ENCODE results near the gene DST.

DST gene

DNA sequence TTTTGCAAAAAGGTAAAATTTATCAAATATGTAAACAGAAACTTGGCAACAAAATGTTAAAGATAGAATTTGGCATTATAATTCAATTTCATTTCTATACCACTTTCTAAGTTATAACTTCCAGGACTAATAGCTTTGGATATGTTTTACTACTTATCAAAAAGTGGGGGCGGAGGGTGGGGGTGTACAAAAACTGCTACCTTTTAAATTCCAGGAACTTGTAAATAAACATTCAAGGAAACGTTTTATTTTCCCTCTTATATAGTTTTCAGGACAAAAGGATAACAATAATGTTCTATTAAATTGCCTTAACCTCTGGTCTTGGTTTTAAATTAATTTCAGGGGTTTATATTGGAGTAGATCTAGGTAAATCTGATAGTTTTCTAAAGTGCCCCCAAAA, 103.8 kb downstream of the DST start:
- no peak for DNase-seq (ENCODE audit: low read depth, low spot score)

DNA sequence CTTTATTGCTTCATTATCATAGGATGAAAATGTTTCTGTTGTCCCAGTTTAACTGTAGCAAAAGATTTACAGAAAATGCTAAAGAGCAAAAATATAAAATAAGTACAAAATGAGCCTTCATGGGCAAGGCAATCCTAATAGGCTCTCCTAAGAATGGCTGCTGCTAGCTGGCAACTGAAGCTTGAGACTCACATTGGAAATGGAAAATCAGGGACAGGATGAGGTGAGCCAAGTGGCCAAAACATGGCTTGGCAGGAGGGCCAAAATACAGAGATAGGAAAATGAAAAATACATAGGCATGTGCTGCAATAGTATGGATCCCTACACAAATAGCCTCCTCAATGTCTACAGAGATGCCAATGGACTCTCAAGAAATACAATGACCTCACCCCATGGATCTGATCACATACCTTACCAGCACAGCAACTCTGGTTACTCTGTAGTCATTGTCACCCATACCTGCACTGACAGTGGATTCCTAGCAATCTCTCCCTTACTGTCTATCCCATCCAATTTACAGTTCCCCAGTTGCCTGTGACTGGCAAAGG, 105.4 kb downstream of the DST start:
- no peak for DNase-seq (ENCODE audit: low read depth, low spot score)

DNA sequence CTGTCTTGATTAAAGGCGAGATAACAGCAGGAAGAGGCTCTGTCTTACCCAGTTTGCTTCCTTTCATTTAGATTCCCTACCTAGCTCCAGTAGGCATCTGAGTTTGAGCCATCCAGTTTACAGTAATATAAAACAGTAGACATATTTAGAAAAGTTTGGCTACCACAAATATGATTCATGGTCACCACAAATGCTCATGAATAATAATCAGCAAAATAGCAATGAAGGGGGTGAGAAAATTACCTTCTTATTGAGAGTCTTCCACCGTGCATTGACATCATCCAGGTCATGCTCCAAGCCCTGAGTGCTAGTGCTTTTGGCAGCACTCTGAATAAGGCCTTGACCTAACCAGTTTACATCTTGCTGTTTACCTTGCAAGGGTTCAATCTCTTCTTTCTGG, 106.2 kb downstream of the DST start:
- no peak for DNase-seq (ENCODE audit: low read depth, low spot score)

DNA sequence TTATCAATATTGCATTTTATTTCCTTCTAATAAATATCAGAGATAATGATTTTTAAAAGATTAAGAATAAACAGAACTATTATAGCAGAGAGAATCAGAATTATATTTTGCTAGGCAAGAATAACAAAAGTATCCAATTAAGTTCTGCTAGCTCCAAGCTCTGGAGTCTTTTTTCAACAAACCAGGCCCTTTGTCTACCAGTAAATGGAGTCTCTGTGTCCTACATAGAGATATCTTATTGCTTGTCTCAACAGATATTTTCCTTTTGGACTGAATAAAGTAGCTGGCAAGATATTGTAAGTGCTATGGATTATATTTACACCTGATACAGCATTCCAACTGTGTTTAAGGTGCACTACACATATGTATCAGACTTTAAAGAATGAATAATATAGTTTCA, 107.1 kb downstream of the DST start:
- no peak for DNase-seq (ENCODE audit: low read depth, low spot score)

DNA sequence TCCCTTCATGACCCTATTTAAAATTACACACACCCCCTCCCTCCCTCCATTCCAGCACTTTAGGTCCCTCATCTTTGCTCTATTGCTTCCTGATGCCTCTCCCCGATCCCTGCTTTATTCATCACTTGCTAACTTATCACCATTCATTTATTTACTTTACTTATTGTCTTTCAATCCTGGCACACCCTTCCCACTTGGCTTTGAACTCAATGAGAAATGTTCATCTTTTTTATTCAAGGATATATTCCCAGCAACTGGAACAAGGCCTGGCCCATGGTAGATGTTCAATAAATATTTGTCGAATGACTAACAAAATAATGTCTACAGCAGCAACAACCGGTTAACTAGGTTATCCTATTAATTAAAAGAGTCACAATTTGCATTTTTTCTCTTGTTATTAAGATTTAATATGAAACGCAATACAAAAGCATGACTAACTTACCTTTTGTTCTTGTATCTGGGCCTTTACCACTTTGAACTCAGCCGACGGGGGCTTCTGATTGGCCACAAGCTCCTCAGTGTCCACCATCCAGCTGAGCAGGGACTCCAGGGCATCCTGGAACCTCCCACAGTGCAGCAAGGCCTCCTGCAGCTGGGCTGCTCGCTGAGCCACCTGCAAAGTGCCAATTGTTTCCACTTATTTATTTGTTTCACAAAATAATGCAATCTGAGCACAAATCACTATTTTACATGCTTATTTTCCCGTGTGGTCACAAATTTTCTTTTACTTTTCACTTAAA, 107.8 kb downstream of the DST start:
- peak; percentile 56 for DNase-seq (ENCODE audit: low read depth, low spot score)

DNA sequence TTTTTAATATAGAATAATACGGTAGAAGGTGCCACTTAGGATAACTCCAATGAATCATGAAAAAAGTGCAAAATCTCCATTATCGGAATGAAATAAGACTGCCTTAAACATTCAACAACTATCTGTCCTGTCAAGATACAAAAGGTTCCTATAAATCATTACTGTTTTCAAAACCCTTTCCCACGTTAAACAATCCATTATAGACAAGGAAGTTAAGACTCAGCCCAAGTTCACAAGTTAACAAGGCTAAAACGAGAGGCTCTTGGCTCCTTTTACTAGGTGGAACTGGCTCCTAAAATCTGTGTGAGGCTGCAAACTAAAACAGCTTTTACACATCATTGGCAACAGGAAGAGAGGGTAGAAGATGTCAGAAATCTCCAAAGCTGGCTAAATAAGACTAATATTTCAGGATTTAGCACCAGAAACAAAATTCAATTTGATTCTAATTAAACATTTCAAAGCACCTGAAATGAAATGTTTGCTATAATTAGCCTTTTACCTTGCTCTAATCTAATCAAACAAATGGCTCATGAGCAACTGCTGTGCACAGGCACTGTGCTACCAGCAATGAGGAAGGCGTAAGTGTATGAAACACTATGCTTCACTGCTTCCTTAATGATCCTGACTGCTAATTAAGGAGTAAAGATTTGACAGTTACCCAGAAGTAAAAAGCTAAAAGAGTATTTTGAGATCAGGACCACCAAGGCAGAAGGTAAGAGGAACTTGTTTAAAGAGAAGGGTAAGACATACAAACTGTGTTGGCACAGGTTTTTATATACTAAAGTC, 109.7 kb downstream of the DST start:
- DNase-seq (ENCODE audit: low read depth, low spot score): no peak

DNA sequence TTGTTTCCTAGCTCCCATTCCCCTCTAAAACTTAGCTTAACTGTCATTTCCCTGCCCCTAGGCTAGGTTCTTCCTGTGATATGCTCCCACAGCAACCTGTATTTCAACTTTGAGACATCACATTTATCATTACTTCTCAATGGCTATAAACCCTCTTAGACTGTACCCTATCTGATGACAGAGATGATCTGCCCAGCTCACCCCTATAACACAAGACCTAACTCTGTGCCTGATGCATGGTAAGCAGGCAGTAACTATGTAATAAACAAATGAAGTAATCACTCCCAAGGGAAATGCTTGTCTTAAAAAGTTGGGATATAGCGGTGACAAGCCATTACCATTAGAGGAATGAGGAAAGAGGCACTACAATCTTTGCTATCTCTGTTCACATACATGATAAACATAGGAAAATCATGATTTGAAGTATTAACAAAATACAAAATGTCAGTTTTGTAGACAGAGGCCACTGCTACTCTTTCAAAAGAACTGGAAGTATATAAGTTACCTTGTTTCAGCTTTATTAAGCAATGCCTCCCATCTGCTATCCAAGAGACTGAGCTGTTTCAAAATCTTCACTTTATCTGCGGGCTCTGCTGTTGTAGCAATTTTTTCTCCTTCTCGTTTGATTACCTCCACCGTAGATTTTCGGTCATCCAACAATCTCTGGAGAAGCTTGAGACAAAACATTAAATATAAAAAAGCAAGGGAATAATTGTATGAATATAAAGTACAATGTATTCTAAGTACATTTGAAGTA, 110.7 kb downstream of the DST start:
- DNase-seq (ENCODE audit: low read depth, low spot score): no peak

DNA sequence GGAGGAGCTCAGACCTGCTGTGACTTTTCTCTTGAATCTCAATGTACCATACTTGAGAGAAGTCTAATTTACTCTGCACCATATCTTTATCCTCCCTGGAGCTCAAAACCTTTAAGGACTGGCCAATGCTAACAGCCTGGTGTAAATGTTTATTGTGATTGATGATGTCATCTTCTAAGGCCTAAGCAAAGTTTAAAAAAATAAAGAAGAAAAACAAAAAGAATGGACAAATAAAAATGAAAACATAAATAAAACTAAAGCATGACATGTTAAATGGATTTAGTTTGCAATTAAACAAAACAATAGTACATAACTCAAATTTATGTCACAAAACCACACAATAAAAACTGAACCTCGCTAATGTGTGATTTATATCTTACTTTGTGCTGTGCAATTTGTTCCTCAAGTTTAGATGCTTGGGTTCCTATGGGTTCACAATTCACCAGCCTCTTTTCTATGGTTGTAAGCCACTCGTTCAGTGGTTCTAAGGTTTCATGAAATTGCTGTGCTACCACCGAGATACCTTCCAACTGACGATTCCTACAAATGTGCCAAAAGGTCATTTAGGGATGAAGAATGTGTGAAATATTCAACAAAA, 113.0 kb downstream of the DST start:
- DNase-seq (ENCODE audit: low read depth, low spot score): no peak

DNA sequence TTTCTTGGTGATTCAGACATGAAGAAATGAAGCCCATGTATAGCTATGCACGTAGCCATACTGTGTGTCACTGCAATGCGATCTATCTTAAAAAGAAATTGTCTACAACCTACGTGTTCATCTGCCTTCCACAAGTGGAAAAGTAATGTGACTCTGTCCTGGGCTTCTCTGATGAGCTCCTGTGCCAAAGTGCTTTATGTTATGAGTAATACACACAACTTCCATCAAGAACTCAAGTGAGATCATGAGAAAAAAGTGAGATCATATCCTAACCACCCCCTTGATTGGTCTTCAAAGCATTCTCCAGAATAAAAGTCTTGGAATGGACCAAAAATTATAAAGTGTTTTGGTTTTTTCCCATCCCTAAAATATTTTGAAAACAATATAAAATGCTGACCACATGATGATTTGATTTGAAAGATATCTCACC, 114.3 kb downstream of the DST start:
- DNase-seq (ENCODE audit: low read depth, low spot score): no peak

DNA sequence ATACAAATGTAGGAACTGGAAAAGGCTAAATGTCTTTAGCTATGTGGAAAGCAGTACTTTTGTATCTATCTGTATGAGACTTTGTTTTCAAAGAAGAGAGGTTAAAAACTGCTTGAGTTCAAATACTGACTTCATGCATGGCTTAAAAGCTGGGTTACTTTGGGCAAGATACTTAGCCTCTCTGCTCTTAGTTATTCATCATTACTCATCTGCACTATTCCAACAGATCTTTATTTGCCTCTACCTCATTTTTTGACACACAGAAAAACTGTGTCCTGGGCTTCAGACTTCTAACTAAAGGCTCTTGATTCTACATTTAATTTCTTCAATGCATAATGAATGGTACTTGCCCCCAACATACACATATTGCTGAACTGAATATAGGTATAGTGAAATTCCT, 114.8 kb downstream of the DST start:
- DNase-seq (ENCODE audit: low read depth, low spot score): no peak

DNA sequence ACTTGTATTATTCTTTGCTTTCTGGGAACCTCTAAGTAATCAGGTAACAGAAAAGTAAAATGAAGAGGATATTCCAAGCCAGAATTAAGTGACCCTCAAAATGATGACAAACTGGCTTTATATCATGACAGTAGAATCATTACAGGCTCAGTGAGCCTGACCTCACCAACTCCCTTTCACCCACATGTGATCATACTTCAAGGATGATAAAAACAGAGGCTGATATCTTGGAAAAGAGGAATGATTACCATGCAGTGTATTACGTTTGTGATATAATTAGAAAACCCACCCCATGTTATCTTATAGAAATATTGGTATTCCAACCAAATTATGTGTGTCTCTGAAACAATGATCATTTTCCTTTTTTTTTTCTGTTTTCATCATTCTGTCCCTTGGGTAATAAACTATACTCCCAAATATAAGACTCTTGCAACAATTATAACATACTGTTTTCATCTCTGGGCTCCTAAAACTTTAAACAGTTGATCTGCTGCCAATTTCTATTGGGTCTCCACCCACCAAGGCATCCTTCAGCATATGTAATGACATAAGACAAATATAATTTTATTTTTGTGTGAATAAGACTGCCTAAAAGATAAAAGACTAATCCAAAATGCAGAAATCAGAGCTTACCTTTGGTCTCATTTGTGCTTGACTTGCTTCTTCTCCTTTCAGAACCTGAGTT, 115.7 kb downstream of the DST start:
- DNase-seq (ENCODE audit: low read depth, low spot score): no peak

DNA sequence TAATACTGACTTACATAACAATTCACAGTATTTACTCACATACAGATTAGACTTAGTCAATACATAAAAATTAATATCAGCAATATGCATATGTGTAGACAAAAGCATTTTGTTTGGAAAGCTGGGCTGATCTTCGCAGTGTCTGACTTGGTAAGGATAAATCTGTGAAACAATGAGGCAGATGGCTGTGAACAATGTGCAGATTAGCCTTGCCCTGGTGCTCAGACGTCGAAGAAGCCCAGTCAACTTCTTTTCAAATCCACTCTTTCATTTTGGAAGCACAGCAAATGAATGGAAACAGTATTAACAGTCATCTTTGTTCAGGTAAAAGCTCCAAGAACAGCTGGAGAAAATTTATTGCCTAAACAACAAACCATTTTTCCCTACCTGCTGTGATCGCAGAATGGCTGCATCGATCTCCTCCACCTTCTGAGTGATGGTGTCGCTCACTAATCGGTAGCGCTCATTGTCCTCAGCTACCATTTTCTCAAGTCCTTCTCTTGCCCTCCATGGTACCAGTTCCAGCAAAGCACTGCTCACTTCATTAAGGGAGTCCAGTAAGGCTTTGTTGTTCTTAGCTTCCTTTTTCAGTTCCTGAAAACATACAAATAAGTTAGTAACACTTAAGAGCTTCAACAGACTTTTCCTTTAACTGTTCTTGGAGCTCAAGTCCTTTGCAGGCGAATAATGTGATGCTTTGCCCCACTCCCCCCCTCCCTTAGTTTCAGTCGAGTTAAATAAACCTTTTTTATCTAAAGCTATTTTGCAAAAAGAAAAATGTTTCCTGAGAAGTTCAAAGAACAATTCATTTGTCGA, 116.5 kb downstream of the DST start:
- no peak for DNase-seq (ENCODE audit: low read depth, low spot score)

DNA sequence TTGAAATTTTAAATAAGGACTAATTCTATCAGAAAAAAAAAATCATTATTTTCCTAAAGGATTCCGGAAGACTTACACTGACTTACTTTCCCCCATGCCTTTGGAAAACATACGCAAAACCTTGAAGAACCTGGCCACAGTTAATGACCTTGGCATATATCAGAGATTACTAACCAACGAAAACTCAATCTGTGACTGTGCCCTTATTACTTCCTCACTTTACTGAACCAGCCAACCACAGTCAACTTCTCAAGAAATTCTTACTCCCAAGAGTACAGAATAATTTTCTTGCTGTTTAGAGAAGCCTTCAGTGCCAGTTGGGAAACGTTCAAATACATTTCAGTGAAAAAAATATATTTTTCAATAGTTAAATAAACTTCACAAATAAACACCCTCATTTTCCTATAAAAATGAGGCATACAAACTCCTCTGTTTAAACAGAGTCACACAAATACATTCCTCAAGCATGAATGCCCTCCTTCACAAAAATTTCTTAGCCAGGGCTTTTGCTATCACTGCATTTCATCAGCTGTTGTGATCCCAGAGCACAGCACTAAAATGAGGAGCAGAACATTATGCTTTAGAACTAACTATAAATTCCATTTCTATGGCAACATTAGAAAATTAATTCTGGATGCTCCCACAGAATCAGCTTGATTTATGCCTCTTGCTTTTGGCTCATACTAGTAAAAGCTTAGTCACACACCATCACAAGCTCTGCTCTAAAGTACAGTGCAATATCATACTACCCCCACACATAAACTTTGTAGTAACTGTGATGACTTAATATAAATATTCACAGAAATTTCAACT, 117.6 kb downstream of the DST start:
- no peak for DNase-seq (ENCODE audit: low read depth, low spot score)

DNA sequence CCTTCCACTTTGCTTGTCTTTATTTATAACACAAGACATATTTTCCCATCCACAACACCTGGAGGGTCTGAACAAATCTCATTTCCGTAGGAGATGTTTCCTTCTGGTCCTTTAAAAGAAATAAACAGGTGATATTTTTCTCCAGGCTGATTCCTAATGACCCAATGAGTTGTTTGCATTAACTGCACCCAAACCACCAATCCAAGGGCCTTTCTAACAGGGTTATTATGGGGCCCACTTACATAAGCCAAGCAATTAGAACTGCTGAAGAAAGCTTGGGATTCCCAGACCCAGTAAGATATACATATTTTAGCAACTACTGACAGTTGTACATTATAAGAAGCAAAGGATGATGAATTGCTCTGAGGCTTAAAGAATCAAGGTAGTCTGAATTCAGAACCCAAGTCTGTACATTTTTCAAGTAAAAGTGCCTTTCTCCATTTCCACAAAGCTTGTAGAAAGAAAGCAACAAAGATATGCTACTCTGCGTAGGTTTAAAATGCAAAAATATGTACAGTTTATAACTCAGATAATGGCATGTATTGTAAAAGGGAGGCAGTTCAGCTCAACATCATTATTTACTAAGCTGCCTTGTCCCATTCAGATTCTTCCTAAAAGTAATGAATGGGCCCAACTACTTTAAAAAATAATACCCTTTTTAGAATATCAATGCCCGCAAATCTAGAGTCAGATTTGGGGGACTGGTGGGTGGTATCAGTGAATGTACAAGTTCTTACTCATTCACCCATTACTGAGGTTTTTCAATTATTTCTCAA, 120.0 kb downstream of the DST start:
- no peak for DNase-seq (ENCODE audit: low read depth, low spot score)

DNA sequence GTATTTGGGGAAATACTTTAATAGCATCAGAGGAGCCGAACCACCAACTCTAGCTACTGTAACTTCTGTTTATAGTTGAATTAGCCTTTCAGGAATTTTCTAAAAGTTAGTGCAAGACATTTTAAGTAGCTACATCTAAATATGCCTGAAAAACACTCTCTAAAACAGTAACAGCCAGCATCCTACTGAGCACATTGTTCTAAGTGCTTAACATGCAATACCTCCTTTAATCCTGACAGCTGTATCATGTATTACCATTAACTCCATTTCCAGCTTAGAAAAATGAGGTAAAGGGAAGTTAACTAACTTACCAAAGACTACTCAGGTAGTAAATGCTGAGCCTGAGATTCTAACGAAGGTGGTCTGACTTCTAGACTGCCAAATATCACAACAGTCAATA, 120.7 kb downstream of the DST start:
- DNase-seq (ENCODE audit: low read depth, low spot score): no peak

DNA sequence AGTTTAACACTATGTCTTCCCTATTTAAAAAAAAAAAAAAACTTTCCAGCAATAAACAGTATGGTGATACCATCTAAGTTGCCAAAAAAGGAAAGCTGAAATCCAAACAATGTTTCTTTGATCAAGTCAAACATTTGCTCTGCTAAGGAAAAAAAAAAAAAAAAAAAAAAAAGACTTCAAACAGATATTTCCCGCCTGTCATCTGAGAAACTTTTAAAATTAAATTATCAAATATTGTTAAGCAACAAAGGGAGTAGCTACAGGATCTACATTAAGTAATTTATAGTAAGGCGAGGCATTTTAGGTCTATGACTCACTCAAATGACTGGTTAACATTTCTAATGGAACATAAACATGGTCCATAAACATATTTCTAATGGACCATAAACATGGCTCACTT, 121.2 kb downstream of the DST start:
- DNase-seq (ENCODE audit: low read depth, low spot score): no peak

DNA sequence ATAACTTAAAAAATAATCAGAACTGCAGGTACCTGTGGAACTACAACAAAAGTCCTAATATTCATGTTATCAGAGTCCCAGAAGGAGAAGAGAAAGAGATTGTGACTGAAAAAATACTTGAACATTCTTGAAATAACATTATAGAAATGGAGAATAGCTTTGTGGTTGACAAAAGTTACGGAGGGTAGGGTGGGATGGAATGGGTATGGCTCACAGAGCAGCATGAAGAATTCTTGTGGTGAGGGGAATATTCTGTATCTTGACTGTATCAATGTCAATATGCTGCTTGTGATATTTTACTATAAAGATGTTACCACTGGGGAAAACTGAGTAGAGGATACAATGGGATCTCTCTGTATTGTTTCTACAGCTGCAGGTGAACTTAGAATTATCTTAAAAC, 122.5 kb downstream of the DST start:
- DNase-seq (ENCODE audit: low read depth, low spot score): no peak

DNA sequence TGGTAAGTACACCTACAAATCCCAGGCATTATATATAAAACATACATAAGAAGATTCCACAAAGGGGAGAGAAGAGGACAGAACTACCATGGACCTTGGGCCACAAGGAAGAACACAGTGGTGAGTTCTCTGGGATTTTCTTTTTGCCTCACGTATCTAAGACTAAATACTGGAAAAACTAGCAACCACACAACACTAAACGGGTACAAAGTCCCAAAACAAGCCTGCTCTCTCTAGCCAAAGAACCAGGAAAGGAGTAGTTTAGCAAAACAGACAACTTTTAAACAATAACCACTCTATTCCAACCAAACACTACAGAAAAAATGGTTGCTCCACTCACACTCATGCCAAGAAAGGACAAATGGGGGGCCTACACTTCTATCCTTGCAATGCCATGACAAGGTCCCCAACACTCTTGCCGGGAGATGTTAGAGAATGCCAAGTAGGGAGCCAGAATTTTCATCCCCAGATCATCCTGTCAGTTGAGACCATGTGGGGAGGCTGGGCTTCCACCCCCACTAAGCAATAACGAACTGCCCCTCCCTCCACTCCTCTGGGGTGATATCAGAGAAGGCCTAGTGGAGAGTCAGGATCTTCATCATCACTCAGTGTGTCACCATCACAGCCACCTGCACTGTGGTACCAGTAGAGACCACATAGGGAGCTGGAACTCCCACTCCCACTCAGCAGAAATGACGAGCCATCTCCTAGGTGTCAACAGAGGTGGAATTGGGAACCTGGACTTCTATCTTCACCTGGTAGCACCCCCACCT, 123.5 kb downstream of the DST start:
- no peak for DNase-seq (ENCODE audit: low read depth, low spot score)

Measured in ELF-1 (cell line).